ENCODE data around the gene MS4A6E.

Gene MS4A6E

DNA sequence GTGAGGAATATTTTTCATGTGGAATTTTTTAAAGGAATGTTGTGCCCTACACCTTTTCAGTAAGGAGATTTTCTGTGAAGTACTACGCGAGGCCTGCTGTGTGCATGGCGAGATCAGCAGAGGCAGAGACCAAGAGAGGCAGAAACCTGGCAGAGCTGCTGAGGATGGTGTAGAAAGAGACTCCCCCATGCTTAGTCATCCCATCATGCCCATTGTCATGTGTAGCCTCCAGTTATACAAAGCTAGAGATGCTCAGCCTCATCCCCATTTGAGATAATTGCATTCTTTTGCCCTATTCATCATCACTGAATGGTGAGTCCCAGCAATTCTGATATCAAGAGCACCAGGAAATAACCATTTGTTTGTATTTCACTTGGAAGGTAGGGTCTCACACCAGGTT, 48.3 kb downstream of the MS4A6E start:
- DNase-seq (ENCODE audit: low read depth in 2 of 2) = no peak

DNA sequence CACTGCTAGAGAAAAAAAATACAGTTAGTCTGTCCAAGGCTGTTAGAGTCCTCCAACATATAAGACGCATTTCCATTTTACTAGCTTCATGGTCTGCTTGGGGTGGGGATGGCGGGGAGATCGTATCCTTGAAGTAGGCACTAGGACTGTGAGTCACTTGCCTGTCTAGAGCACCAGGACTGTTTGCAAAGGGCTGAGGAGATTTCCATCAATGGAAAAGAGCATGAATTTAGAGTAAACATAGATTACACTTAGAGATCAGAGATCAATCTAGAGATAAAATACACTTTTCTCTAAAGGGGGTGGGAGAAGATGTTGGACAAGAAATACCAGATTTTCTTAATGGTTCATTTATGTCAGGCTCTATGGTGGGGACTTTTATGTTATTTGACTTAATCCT, 49.5 kb downstream of the MS4A6E start:
- DNase-seq (ENCODE audit: low read depth in 2 of 2) = no peak

DNA sequence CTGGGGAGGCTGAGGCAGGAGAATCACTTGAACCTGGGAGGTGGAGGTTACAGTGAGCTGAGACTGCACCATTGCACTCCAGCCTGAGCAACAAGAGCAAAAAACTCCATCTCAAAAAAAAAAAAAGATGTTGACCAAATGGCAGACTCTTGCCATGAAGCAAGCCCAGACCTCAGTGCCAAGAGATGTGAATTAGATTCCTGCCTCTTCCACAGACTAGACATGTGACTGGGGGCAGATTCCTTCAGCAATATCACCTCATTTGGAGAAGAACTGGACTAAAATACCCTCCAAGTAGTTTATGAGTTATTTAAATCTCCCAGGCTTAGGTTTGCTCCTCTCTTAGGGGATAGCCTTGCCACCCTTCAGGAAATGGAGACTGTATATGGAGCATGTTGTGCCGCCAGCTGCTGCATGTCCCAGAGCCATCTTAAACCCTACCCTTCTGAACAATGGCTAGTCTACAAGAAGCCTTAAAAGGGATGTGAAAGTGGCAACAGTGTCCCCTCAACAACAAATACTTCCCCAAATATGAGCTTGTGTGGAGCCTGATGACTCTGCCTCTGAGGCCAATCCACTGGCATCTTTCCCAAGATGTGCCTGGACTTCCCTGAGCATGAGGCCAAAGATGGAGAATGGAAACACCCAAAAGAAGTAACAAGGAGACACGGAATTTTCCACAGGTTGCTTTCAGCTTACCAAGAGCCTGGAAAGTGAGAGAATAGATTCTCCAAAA, 50.5 kb downstream of the MS4A6E start:
- DNase-seq (ENCODE audit: low read depth in 2 of 2) = no peak

DNA sequence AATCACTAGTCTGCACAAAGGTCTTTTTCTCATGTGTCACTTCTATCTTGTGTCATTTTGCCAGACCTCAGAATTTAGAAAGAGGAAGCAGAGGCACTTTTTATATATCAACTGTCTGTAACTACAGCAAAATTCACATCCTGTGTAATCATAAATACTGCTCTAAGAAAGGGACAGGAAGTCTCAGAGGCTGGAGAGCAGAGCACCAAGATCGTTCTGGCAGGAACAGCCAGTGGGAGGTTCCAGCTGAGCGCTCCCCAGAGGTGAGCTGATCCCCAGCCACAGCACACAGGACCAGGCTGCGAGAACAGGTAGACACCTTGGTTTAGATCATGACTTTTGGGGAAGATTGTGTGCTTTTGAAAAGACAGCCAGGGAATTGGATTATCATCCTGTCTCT, 51.3 kb downstream of the MS4A6E start, which contains the start of gene MS4A7:
MS4A7 (plus strand) TSS at position 179 of the 400 bp plus-strand sequence. CDS start 4,610 bp downstream, outside the sequence.
- no peak for DNase-seq (ENCODE audit: low read depth in 2 of 2)

DNA sequence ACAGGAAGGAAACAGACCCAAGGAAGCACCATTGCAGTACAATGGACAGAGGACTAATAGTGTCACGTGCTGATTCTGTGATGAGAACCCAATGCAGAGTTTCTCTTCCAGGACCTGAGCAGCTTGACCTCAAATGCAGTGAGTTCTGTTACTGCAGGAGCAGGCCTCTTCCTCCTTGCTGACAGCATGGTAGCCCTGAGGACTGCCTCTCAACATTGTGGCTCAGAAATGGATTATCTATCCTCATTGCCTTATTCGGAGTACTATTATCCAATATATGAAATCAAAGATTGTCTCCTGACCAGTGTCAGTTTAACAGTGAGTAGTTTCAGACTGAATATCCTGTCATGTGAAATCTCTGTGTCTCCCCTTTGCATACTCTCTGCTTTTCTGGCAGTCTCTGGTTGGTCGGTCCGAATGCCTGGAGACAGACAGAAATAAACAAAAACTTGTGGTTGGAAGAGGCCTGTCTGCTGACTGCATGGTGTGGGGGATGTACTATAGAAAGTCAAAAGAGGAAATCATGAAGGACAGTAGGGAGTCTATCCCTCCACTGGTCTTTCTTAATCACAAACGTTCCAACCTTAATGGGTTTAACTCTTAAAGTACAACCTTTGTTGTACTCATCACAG, 62.3 kb downstream of the MS4A6E start:
- DNase-seq (ENCODE audit: low read depth in 2 of 2) = no peak

DNA sequence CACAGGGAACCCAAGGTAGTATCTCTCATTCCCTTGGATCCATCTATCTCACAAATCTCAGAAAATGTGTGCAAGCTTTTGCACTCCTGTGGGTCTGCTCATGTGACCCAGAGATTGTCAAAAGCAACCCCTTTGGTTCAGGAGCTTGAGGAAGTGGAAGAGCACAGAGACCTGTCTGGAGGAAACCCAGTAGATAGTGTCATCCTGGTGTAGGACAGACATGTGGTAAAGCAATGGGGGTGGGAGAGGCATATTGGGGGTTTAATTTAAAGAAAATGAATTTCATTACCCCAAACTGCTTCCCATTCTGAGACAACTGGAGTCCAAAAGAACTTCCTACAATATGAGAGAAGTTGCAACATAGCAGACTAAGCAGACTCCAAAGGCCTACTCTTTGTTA, 63.4 kb downstream of the MS4A6E start:
- no peak for DNase-seq (ENCODE audit: low read depth in 2 of 2)

Measured in activated CD4-positive, alpha-beta T cell treated with anti-CD3 and anti-CD28 coated beads for 24 hours (primary cell).